ENCODE data around the gene LIM2.
"Not testable (repeated sequence)": the region's sequence is repeated elsewhere in the genome, so short reads cannot be mapped to it uniquely, and the experiment has no call there.

Gene LIM2

DNA sequence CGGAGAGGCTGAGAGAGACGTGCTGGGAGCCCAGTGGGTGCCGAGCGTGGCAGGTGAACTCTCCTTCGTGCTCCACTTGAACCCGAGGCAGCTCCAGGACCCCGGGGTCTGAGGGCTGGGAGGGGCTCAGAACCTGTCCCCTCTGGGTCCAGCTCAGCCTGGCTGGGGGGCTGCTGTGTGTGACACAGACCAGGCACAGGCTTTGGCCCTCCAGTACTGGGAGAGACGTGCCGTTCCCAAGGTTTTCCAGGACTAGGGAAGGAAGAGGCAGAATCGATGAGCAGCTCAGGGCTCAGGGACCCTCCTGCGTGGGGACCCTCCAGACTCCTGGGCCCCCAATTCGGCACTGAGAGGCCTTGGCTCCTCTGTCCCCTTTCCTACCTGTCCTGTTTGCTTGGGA, 27.4 kb upstream of the LIM2 start:
- in situ Hi-C loops (cut with MboI; ENCODE audit: low pct_unique_long_range_greater_than_20kb, low sequenced_read_pairs, unreplicated experiment): no loop called here
- TF ChIP-seq, protein P1, sequence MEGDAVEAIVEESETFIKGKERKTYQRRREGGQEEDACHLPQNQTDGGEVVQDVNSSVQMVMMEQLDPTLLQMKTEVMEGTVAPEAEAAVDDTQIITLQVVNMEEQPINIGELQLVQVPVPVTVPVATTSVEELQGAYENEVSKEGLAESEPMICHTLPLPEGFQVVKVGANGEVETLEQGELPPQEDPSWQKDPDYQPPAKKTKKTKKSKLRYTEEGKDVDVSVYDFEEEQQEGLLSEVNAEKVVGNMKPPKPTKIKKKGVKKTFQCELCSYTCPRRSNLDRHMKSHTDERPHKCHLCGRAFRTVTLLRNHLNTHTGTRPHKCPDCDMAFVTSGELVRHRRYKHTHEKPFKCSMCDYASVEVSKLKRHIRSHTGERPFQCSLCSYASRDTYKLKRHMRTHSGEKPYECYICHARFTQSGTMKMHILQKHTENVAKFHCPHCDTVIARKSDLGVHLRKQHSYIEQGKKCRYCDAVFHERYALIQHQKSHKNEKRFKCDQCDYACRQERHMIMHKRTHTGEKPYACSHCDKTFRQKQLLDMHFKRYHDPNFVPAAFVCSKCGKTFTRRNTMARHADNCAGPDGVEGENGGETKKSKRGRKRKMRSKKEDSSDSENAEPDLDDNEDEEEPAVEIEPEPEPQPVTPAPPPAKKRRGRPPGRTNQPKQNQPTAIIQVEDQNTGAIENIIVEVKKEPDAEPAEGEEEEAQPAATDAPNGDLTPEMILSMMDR (IDR thresholded peaks at IDR 0.05; ENCODE audit: extremely low read depth, insufficient read depth, missing control alignments): no peak
- no peak for DNase-seq (ENCODE audit: low spot score)

DNA sequence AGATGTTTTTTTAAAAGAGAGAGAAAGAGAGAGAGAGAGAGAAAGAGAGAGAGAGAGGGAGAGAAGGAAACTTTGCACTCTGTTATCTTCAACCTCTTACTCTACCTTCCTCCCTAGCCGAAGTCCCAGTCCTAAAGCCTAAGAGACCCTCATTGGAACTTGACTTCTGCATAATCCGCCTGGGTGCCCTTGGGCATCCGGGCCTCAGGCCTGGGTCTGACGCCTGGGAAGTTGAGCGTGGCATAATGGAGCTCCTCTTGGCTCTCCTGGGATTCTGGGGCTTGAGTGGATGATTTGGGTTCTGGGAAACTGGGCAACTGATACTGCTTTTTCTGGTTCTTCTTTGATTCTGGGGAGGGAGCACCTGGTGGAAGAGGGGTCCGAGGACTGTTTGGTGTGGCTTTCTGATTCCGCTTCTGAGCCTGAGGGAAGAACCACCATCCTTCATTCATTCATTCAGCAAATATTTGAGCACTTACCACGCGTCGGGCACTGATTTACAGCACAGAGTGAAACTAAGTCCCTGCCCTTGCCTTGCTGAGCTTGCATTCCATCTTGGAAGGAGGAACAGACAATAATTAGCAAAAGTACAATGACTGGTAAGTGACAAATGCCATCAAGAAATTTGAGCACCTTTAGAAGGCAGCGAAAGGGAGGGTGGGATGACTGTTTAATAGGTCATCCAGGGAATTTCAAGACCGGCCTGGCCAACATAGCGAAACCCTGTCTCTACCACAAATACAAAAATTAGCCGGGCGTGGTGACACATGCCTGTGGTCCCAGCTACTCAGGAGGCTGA, 23.4 kb upstream of the LIM2 start:
- in situ Hi-C loops (cut with MboI; ENCODE audit: low pct_unique_long_range_greater_than_20kb, low sequenced_read_pairs, unreplicated experiment): no loop called here
- DNase-seq (ENCODE audit: low spot score): no peak
- TF ChIP-seq, protein P1 (IDR thresholded peaks at IDR 0.05; ENCODE audit: extremely low read depth, insufficient read depth, missing control alignments): no peak

GRCh38 chr19:51407511-51408131, 19.8 kb upstream of the LIM2 start:
- DNase-seq (ENCODE audit: low spot score): no peak
- TF ChIP-seq, protein P1 (IDR thresholded peaks at IDR 0.05; ENCODE audit: extremely low read depth, insufficient read depth, missing control alignments): peak; percentile 17
- in situ Hi-C loops (cut with MboI; ENCODE audit: low pct_unique_long_range_greater_than_20kb, low sequenced_read_pairs, unreplicated experiment): no loop called here

DNA sequence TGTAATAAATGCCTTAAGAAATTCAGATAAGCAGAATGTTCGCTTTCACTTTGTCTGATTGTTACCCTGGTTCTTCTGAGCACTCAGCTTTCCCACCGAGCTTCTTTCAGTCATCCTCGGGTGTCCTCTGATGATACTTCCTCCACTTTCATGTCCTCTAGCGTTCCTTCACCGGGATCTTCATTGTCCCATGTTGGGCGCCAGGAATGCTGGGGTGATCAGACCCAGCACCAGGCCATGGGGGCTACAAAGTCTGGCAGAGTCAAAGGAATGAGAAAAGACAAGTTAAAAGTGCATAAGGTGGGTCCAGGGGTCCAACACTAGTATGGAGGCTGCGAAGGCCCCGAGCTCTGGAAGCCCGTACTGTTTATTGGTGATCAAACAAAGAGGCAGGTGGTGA, 14.3 kb upstream of the LIM2 start:
- TF ChIP-seq, protein P1 (IDR thresholded peaks at IDR 0.05; ENCODE audit: extremely low read depth, insufficient read depth, missing control alignments): no peak
- in situ Hi-C loops (cut with MboI; ENCODE audit: low pct_unique_long_range_greater_than_20kb, low sequenced_read_pairs, unreplicated experiment): no loop called here

GRCh38 chr19:51399936-51400335, 12.2 kb upstream of the LIM2 start:
- in situ Hi-C loops (cut with MboI; ENCODE audit: low pct_unique_long_range_greater_than_20kb, low sequenced_read_pairs, unreplicated experiment); DNase-seq (ENCODE audit: low spot score): not testable (repeated sequence)

More for the DNA sequence above, 14.3 kb upstream of the LIM2 start:
- DNase-seq (ENCODE audit: low spot score): no peak

- in situ Hi-C loops (cut with MboI; ENCODE audit: low pct_unique_long_range_greater_than_20kb, low sequenced_read_pairs, unreplicated experiment): no loop called here
These were observed 11.5 kb upstream of the LIM2 start for GRCh38 chr19:51399231-51399630.

More at GRCh38 chr19:51399231-51399630, 11.5 kb upstream of the LIM2 start:
- TF ChIP-seq, protein P1 (IDR thresholded peaks at IDR 0.05; ENCODE audit: extremely low read depth, insufficient read depth, missing control alignments): no peak
- no peak for DNase-seq (ENCODE audit: low spot score)
